ENCODE results near the gene HPS5.
"Not testable (repeated sequence)": the region's sequence is repeated elsewhere in the genome, so short reads cannot be mapped to it uniquely, and the experiment has no call there.

HPS5 gene

DNA sequence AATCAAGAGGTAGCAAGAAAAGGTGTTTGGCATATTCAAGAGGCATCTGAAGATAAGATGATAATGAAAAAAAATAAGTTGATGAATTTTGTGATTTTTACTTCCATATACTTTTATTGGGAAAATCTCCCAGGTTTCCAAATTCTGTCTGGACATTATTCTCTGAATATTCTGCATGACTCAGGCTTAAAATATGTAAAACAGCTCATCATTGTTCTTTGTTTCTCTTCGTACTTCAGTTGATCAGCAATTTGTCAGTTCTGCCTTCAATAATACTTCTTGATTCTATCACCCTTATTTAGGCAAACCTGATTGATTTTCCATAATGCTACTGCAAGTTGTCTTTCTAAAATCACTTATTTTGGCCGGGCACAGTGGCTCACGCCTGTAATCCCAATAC is 30.6 kb upstream of the HPS5 start:
- Histone ChIP-seq H3K27ac (ENCODE audit: low read depth, low read length) (no peak overlapping the region), H3K9ac (ENCODE audit: low read depth, low read length) (no peak overlapping the region)
- WGBS, result 94% methylated on average over 3 of the region's 3 CpGs

GRCh38 chr11:18347471-18348125 is 25.7 kb upstream of the HPS5 start:
- Histone ChIP-seq H3K9ac (ENCODE audit: low read depth, low read length) (no peak overlapping the region), H3K4me1 (ENCODE audit: insufficient read depth, low read length) (no peaks in the 10 kb centered on the region), H3K36me3 (ENCODE audit: insufficient read depth, low read length) (peaks cover 76% of the 10 kb centered on the region), H3K27ac (ENCODE audit: low read depth, low read length) (no peak overlapping the region), H3K4me3 (ENCODE audit: low read length) (no peak overlapping the region), H3K27me3 (ENCODE audit: insufficient read depth, low read length) (no peaks in the 10 kb centered on the region), H3K9me3 (ENCODE audit: insufficient read depth, low read depth, low read length) (no peaks in the 10 kb centered on the region)
- WGBS, result over 99% methylated on average over 5 of the region's 5 CpGs

More for the DNA sequence above, 30.6 kb upstream of the HPS5 start:
- peaks cover 78% of the 10 kb centered on the region for H3K36me3 ChIP-seq (ENCODE audit: insufficient read depth, low read length)
- H3K4me1 ChIP-seq (ENCODE audit: insufficient read depth, low read length), result no peaks in the 10 kb centered on the region
- no peaks in the 10 kb centered on the region for H3K9me3 ChIP-seq (ENCODE audit: insufficient read depth, low read depth, low read length)
- H3K4me3 ChIP-seq (ENCODE audit: low read length), result no peak overlapping the region
- no peaks in the 10 kb centered on the region for H3K27me3 ChIP-seq (ENCODE audit: insufficient read depth, low read length)

- peaks cover 10% of the 10 kb centered on the region for H3K4me1 ChIP-seq (ENCODE audit: insufficient read depth, low read length)
- H3K27me3 ChIP-seq (ENCODE audit: insufficient read depth, low read length), result no peaks in the 10 kb centered on the region
- peaks cover 68% of the 10 kb centered on the region for H3K36me3 ChIP-seq (ENCODE audit: insufficient read depth, low read length)
- no peak overlapping the region for H3K4me3 ChIP-seq (ENCODE audit: low read length)
- no peak overlapping the region for H3K9ac ChIP-seq (ENCODE audit: low read depth, low read length)
- H3K9me3 ChIP-seq (ENCODE audit: insufficient read depth, low read depth, low read length), result no peaks in the 10 kb centered on the region
- H3K27ac ChIP-seq (ENCODE audit: low read depth, low read length), result no peak overlapping the region
- 100% methylated on average over 1 of the region's 3 CpGs for WGBS
Measured at GRCh38 chr11:18332891-18333290, 11.0 kb upstream of the HPS5 start.

DNA sequence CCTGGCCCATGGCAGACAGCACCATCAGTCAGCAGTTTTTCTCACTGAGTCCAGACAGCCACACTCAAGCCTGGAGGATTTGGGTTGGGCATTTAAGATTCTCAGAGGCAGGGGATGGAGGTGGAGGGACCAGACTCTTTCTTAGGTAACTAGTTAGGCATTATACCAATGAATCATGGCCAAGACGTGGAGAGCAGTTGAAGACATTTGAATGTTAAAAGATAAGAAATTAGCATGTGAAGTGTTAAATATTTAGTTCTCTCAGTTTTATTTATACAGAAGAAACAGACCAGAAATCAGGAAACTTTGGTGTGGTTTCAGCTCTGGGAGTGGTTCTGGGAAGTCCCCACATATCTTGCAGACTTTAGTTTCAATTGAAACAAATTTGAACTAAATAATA is 10.4 kb upstream of the HPS5 start:
- Histone ChIP-seq H3K27me3 (ENCODE audit: insufficient read depth, low read length) (no peaks in the 10 kb centered on the region), H3K4me1 (ENCODE audit: insufficient read depth, low read length) (peaks cover 10% of the 10 kb centered on the region), H3K4me3 (ENCODE audit: low read length) (peak overlapping the region; percentile 14; the same call in 1 of the 2 replicates), H3K36me3 (ENCODE audit: insufficient read depth, low read length) (peaks cover 67% of the 10 kb centered on the region), H3K27ac (ENCODE audit: low read depth, low read length) (peak overlapping the region; percentile 40; the same call in 1 of the 2 replicates), H3K9me3 (ENCODE audit: insufficient read depth, low read depth, low read length) (no peaks in the 10 kb centered on the region), H3K9ac (ENCODE audit: low read depth, low read length) (peak overlapping the region; percentile 45; the same call in 1 of the 2 replicates)
- WGBS, result 50% methylated on average over 1 of the region's 1 CpG

DNA sequence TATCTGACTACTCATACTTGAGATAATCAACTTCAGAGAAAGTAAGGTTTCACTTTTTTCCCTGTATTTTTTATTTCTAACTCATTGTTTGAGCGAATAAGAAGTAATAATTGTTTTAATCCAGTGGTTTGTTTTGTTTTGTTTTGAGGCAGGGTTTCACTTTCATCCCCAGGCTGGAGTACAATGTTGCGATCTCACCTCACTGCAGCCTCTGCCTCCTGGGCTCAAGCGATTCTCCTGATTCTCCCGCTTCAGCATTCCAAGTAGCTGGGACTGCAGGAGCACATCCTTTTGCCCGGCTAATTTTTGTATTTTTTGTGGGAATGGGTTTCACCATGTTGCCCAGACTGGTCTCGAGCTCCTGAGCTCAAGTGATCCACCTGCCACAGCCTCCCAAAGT is 9.0 kb upstream of the HPS5 start:
- WGBS, result 88% methylated on average over 6 of the region's 6 CpGs
- peaks cover 10% of the 10 kb centered on the region for H3K4me1 ChIP-seq (ENCODE audit: insufficient read depth, low read length)
- H3K36me3 ChIP-seq (ENCODE audit: insufficient read depth, low read length), result peaks cover 69% of the 10 kb centered on the region

DNA sequence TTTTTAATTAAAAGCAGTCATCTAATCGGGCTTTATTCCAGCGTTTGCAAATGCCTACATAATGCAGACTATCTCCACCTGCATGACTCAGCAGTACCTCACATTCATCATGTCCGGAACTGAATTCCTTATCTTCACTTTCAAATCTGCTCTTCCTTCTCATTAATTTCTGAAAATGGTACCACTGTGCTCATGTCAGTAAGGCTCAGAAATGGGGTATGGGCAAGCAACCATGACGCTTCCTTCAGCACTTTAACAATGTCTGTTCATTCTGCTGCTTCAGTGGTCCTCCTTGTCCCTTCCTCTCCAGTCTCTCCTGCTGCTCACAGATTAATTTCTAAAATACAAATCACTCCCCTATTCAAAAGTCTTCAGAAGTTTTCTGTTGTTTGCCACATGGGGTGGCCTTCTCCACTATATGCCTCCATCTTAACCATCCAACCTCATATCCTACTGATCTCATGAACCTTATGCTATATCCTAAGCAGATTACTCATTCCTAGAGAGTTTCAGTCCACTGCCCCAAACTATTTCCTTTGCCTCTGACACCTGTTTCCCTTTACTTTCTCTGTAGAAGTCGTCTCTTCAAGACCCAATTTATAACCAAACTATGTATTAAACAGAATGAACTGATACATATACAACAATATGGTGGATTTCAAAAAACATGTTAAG is 7.4 kb upstream of the HPS5 start:
- 95% methylated on average over 5 of the region's 5 CpGs for WGBS
- H3K36me3 ChIP-seq (ENCODE audit: insufficient read depth, low read length), result peaks cover 63% of the 10 kb centered on the region
- no peaks in the 10 kb centered on the region for H3K9me3 ChIP-seq (ENCODE audit: insufficient read depth, low read depth, low read length)
- no peaks in the 10 kb centered on the region for H3K27me3 ChIP-seq (ENCODE audit: insufficient read depth, low read length)
- peaks cover 10% of the 10 kb centered on the region for H3K4me1 ChIP-seq (ENCODE audit: insufficient read depth, low read length)
- H3K27ac ChIP-seq (ENCODE audit: low read depth, low read length), result no peak overlapping the region
- H3K9ac ChIP-seq (ENCODE audit: low read depth, low read length), result no peak overlapping the region
- no peak overlapping the region for H3K4me3 ChIP-seq (ENCODE audit: low read length)

More for the DNA sequence above, 9.0 kb upstream of the HPS5 start:
- Histone ChIP-seq H3K9ac (ENCODE audit: low read depth, low read length) (no peak overlapping the region), H3K27ac (ENCODE audit: low read depth, low read length) (no peak overlapping the region), H3K27me3 (ENCODE audit: insufficient read depth, low read length) (no peaks in the 10 kb centered on the region), H3K9me3 (ENCODE audit: insufficient read depth, low read depth, low read length) (no peaks in the 10 kb centered on the region), H3K4me3 (ENCODE audit: low read length) (no peak overlapping the region)

DNA sequence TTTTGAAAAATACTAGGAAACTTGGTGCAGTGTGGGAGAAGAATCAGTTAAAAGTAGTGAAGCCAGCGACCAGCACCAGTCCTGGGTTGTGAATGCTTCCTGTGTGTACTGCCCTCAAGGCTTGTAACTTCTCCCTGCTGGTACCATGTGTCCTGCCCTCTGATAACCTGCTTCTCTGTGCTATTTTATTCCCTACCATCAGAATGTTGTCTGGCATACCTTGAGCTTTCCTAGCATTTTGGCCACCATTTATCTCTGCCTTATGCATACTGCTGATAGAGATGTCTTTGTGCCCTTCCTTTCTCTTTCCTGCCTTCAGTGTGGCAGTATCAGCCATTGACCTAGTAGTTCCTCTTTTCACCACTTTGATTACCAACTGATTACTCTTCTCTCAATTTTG is 2.4 kb upstream of the HPS5 start:
- H3K4me3 ChIP-seq (ENCODE audit: low read length), result no peak overlapping the region; the same call in 1 of the 2 replicates
- peaks cover 16% of the 10 kb centered on the region for H3K4me1 ChIP-seq (ENCODE audit: insufficient read depth, low read length)

GRCh38 chr11:18323881-18324280 is 1.9 kb upstream of the HPS5 start:
- not testable (repeated sequence) for H3K9me3 ChIP-seq (ENCODE audit: insufficient read depth, low read depth, low read length); H3K27ac ChIP-seq (ENCODE audit: low read depth, low read length); H3K27me3 ChIP-seq (ENCODE audit: insufficient read depth, low read length)
- 94% methylated on average over 11 of the region's 11 CpGs for WGBS
- Histone ChIP-seq H3K4me1 (ENCODE audit: insufficient read depth, low read length) (peaks cover 16% of the 10 kb centered on the region), H3K9ac (ENCODE audit: low read depth, low read length) (peak overlapping the region; percentile 47; the same call in 1 of the 2 replicates), H3K36me3 (ENCODE audit: insufficient read depth, low read length) (peaks cover 31% of the 10 kb centered on the region), H3K4me3 (ENCODE audit: low read length) (peak overlapping the region; percentile 81)

More for the DNA sequence above, 2.4 kb upstream of the HPS5 start:
- Histone ChIP-seq H3K36me3 (ENCODE audit: insufficient read depth, low read length) (peaks cover 36% of the 10 kb centered on the region), H3K27ac (ENCODE audit: low read depth, low read length) (no peak overlapping the region), H3K9me3 (ENCODE audit: insufficient read depth, low read depth, low read length) (no peaks in the 10 kb centered on the region), H3K9ac (ENCODE audit: low read depth, low read length) (no peak overlapping the region; the same call in 1 of the 2 replicates), H3K27me3 (ENCODE audit: insufficient read depth, low read length) (no peaks in the 10 kb centered on the region)
- WGBS, result 87% methylated on average over 1 of the region's 1 CpG

- H3K27ac ChIP-seq (ENCODE audit: low read depth, low read length), result peak overlapping the region; percentile 94; the same call in 1 of the 2 replicates
- peaks cover 16% of the 10 kb centered on the region for H3K4me1 ChIP-seq (ENCODE audit: insufficient read depth, low read length)
- WGBS, result 10% methylated on average over 18 of the region's 18 CpGs
Measured at GRCh38 chr11:18322818-18323570, 1.1 kb upstream of the HPS5 start.

GRCh38 chr11:18321578-18321968 is 367 bp downstream of the HPS5 start:
- H3K27me3 ChIP-seq (ENCODE audit: insufficient read depth, low read length), result no peaks in the 10 kb centered on the region
- H3K4me1 ChIP-seq (ENCODE audit: insufficient read depth, low read length), result peaks cover 16% of the 10 kb centered on the region
- peak overlapping the region; percentile 98 for H3K9ac ChIP-seq (ENCODE audit: low read depth, low read length)
- H3K4me3 ChIP-seq (ENCODE audit: low read length), result peak overlapping the region; percentile 81
- no peaks in the 10 kb centered on the region for H3K9me3 ChIP-seq (ENCODE audit: insufficient read depth, low read depth, low read length)
- 8% methylated on average over 4 of the region's 4 CpGs for WGBS
- H3K27ac ChIP-seq (ENCODE audit: low read depth, low read length), result peak overlapping the region; percentile 94
- H3K36me3 ChIP-seq (ENCODE audit: insufficient read depth, low read length), result peaks cover 23% of the 10 kb centered on the region

More at GRCh38 chr11:18322818-18323570, 1.1 kb upstream of the HPS5 start:
- H3K27me3 ChIP-seq (ENCODE audit: insufficient read depth, low read length), result no peaks in the 10 kb centered on the region
- peaks cover 29% of the 10 kb centered on the region for H3K36me3 ChIP-seq (ENCODE audit: insufficient read depth, low read length)
- H3K9me3 ChIP-seq (ENCODE audit: insufficient read depth, low read depth, low read length), result no peaks in the 10 kb centered on the region
- H3K4me3 ChIP-seq (ENCODE audit: low read length), result peak overlapping the region; percentile 81
- peak overlapping the region; percentile 98 for H3K9ac ChIP-seq (ENCODE audit: low read depth, low read length)

DNA sequence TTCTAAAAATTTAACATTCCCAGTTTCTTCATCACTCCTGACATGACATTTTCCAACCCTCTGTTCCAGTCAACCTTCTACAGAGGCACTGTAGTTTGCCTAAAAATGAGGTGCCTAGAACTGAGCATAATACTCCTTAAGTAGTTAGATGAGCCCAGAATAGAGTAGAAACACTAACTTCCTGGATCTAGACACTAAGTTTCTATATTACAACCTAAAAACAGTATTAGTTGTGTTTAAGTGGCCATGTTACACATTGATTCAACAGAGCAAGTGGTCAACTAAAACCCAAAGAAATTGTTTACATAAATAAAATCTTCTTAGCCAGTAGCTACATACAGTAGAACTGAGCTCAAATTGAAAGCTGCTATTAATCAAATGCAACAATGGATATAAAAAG is 1.3 kb downstream of the HPS5 start:
- Histone ChIP-seq H3K4me3 (ENCODE audit: low read length) (peak overlapping the region; percentile 81), H3K27me3 (ENCODE audit: insufficient read depth, low read length) (no peaks in the 10 kb centered on the region), H3K9ac (ENCODE audit: low read depth, low read length) (peak overlapping the region; percentile 98; the same call in 1 of the 2 replicates), H3K27ac (ENCODE audit: low read depth, low read length) (no peak overlapping the region), H3K9me3 (ENCODE audit: insufficient read depth, low read depth, low read length) (no peaks in the 10 kb centered on the region), H3K4me1 (ENCODE audit: insufficient read depth, low read length) (peaks cover 16% of the 10 kb centered on the region), H3K36me3 (ENCODE audit: insufficient read depth, low read length) (peaks cover 22% of the 10 kb centered on the region)
